ENCODE results near the gene PDE11A.
A peak's percentile ranks its signal among the peaks of the same experiment; 100 is the strongest.

The PDE11A gene

DNA sequence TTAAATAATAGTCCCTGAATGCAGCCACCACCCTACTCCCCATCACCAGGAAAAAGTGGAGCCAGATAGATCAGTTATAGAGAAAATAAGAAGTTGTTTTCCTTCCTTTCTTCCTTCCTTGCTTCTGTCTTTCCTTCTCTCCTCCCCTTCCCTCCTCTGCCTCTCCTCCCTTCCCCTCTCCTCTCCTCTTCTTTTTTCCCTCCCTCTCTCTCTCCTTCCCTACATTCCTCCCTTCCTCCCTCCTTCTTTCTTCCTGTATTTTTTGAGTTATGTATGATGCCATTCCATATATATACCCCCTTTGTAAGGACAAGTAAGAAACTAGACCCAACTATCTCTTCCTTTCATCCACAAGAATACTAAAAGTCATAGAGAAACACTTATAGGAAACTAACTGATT lies 414.3 kb downstream of the PDE11A start:
- no peak for DNase-seq

DNA sequence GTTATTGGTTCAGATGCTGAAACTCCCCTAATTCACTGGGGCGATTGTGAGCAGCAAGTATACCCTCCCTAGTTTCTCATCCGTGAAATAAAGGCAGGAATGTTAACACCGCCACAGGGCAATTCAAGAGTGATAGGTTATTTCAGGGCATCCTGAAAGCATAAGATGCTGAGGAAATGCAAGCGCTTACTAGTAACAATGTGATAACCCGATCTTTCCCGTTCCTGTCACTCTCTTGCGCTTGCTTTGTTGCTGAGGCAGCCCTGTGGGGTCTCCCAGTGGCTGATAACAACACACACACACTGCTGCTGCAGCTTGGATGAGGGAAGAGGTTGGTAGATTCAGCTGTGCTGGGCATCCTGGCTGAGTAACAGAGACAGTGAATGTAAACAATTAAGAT lies 420.7 kb downstream of the PDE11A start:
- DNase-seq, result no peak

DNA sequence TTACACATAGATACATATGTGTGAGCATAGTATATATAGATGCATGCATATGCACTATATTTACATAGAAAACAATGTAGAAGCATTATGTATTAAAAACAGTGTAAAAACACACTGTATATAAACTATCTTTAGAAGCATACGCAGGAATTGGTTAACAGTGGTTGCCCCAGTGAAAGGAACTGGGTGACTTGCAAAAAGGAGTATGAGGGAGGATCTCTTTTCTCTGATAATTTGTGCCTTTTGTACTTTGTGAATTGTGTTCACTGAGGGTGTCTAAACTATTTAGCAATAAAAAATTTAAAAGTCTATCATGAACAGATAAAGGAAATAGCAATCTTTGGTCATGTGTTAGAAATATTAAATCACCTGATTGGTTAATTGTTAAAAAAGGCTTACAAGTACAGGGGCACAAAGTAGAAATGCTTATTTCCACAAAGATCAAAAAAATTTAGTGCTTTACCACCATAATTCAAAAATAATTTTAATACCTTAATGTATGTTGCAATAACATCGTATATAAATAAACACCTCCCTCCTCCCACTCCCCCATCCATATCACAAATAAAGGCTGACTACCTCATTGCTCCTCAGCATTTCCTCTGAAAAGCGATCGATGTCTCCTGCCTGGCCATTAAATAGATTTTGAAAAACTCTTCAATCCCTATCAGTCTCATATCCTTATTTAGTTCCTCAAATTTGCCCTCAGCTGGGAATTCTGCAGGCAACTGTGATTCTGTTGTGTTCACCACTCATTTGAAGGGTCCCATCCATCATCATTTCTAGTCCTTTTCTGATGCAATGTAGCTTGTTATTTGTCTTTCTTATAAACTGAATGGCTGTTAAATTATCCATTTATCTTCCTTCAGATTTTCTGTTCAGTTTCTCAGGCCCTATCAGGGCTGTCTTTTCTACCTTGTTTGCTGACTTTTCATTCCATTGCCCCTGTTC lies 422.7 kb downstream of the PDE11A start:
- no peak for DNase-seq

DNA sequence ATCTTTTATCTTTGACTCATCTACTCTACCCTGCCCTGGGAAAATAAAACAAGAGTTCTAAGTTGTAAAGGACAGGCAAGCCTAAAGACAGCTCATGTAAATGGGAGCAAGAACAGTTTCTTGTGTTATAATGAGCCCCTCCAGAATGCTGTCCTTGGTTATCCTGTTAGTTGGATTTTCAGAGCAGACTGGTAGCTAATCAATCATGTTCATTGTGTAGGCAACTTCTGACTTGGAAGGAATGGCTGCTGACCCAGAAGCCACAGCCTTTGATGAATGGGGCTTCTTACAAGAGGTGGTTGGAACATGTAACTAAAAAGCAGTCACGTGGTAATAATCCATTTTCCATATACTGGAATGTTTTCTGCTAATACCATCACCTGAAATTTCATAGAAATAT lies 425.8 kb downstream of the PDE11A start:
- no peak for DNase-seq

DNA sequence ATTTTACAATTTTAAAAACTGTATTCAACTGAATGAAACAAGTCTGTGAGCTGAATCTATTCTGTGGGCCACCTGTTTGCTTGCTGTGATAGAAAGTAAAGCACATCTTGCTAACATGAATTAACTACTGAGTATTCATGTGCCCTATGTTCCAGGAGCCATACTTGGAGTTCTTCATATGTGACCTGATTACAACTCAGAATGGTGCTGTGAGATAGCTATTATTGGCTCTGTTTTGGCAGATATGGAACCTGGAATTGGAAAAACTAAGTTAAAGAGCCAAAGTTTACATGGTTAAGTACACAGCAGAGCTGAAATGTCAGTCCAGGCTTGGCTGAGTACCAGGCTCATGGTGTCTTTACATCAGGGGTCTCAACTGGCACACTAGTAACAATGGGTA lies 426.3 kb downstream of the PDE11A start:
- no peak for DNase-seq

DNA sequence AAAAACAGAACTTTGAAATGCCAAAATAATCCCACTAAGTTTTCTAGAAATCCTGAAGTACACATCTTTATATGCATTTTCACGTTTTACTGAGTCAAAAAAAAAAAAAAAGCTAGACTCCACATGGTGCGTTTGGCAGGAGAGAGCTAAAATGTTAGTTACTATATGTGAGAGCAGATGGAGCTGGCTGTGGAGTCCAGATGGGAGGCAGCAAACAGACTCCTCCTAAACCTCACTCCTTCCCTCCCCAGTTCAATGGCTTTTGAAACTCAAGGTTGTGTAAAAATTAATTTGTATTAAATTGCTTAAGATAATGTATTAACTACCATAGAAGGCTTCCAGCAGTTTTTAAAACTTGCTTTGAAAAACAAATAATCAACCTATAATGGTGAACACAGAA lies 431.2 kb downstream of the PDE11A start:
- DNase-seq, result no peak

DNA sequence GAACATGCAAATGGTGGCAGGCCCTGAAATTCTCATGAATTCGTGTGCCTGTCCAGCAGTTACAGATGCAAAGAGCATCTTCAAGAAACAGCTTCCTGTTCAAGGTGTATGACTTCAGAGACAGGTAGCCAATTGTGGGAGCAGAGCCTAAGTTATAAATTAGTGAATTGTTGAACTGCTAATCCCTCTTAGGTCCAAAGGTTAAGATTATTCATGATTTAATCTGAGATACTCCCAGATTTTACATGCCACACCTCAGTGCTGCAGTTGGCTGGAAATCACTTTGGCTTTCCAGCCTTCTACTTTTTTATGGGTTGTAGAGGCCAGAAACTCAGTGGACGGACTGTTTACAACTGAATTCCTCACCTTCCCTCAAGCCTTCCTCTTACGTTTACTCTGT lies 432.2 kb downstream of the PDE11A start:
- no peak for DNase-seq

DNA sequence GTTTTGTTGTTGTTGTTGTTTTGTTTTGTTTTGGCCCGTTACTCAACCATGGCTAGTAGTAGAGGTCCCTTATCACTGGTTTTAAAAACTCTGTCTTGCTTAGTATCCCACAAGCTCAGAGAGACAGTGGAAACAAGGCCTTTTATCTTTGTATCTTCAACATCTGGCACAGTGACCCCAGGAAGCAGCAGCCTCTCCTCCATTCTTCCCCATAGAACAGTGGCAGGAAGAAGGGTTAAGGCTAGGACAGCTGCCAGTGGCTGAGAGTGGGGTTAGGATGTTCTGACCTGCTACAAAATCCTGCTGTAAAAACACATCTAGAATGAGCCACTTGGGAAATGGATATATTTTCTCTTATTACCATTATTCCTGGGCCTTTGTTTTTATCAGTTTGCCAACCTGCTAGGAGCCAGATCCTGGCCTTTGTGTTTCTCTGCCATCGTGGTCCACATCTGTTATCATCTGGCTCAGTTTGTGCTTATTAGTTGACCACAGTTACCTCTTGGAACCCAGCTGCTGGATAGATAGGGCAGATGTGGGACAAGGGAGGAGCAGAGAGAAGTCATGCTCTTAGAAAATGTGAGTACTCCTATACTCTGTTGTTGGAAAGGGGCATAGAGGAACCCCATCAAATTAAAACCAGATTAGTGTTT lies 433.2 kb downstream of the PDE11A start:
- no peak for DNase-seq

DNA sequence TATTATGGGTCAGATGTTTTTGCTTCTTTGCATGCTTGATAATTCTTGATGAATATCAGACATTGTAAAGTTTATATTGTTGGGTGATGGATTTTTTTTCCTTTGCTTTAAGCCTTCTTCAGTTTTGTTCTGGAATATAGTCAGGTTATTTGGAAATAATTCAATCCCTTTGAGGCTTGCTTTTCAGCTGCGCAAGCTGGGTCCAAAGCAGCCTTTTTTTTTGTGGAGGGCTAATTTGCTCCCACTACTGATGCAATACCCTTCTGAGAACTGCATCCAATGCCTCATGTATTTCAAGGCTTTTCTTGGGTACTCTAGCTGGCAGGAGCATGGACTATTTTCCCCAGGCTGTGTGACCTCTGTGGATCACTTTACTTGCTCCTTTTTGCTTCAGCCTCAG lies 434.1 kb downstream of the PDE11A start:
- DNase-seq, result no peak

DNA sequence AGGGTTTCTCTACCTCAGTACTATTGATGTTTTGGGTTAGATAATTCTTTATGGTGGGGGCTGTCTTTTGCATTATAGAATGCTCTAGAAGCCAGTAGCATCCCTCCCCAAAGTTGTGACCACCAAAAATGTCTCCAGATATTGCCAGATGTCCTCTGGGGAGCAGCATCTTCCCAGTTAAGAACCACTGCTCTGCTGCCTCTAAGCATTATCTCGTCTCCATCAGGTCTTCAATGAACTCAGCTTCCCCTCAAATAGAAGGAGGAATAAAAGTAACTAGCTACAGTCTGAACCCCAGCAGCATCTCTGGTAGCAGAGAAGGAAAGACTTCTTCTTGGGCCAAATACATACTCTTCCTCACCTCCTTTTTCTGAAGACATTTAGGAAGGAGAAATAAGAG lies 435.9 kb downstream of the PDE11A start:
- no peak for DNase-seq

DNA sequence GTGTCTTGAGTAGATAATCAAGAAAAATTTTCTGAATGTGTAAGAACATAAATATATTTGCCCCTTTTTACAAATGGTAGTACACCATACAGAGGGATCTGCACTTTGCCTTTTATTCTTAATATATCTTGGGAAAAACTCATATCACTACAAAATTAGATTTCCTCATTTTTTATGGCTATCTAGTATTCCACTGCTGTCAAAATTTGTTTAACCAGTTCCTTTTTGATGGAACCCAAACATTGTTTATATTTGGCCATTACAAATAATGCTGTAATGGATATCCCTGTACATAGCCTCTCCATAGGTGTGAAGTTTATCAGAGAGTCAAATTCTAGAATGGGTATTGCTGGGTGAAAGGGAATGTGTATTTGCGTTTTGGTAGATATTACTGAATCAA lies 436.9 kb downstream of the PDE11A start:
- no peak for DNase-seq

DNA sequence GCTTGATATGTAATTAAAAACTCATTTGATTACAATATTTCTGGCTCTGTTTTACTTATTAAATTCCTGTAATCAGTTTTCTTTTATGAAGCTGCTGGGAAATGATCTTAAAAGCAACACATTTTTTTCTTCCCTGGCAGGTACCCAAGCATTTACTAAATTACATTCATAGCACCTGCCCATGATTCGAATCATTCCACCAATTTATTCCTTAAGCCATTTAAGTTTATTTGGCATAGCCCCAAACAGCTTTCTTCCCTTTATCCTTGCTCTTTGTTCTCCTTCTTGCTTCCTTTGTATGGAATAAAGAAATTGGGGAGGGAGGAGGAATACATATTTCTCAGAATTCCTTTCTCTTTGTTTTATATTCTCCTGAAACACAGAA lies 438.7 kb downstream of the PDE11A start:
- DNase-seq, result no peak

DNA sequence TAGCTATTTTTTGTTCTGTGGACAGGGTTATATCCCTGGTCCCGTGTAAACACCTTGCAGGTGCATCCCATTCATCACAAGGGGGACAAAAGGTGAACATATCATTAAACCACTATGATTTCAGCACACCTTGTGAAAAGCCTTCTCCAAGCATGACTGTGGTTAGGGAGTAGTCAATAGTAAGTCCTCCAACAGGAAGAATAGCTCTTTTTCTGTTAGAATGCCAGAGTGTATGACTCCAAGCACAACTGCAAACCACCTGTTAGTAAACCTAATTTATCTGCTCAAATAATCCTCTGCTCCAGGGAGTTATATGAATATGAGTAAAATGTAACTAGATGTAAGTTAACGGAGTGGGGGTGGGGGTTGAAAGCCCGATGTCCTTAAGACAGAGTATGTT lies 439.5 kb downstream of the PDE11A start:
- DNase-seq, result no peak

DNA sequence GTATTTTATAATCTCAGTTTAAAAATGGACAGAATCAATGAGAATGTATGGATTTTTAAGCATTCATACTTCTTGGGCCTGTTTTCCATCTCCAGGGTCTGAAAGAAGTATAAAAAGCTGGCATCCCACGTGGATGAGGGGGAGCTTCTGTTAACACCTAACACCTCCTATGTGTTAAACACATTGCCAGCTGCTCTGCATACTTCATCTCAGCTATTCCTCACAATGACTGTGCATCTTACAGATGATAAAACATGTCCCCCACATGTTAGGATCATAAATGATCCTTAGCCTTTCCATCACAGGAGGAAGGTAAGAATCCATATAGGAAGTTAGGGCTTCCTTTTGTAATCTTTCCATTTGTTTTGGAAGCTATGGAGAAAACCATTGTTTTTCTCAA lies 440.9 kb downstream of the PDE11A start:
- no peak for DNase-seq

DNA sequence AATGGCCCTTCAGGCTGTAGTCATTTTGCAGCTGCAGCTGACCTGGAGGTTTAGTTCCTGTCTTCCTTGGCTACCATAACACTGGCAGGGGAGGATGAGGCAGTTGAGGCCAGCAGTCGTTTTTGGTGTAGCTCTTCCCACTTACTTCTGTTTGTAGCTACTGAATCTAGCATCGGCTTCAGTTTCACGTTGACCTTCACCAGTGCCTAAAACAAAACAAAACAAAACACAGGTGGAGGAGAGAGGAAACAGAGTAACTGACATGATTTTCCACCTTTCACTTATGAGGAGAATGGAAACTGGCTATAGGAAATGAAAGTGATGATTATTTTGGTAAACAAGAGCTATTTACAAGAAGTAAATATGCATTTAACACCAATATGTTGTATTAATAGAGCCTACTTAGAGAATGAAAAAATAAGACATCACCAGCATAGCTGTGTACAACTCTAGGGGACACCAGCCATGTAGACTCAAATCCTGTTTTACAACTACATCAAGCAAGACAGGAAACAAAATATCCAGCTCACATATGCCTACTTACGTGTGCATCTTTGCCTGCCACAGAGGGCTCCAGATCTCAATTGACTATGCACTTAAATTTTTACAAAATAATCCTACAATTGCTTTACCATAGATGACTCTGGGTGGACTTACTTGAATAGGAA lies 443.1 kb downstream of the PDE11A start:
- no peak for DNase-seq

DNA sequence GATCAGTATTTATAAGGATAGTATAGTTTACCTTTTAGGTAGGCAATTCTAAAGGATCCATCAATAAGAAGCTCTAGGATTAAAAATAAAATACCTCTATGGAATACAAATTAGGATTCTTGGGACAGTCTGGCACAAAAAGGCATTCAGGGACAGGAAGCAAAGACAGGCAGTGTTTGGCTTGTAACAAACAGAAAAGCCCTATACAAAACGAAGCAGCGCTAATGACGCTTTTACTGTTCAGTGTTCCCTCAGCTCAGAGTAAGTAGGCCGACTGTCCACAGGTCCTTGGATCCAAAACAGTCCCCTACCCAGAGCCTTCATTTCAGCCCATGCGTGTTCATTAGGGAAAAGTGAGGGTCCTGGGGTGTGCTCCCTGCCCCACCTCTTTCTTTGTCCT lies 443.7 kb downstream of the PDE11A start:
- no peak for DNase-seq

DNA sequence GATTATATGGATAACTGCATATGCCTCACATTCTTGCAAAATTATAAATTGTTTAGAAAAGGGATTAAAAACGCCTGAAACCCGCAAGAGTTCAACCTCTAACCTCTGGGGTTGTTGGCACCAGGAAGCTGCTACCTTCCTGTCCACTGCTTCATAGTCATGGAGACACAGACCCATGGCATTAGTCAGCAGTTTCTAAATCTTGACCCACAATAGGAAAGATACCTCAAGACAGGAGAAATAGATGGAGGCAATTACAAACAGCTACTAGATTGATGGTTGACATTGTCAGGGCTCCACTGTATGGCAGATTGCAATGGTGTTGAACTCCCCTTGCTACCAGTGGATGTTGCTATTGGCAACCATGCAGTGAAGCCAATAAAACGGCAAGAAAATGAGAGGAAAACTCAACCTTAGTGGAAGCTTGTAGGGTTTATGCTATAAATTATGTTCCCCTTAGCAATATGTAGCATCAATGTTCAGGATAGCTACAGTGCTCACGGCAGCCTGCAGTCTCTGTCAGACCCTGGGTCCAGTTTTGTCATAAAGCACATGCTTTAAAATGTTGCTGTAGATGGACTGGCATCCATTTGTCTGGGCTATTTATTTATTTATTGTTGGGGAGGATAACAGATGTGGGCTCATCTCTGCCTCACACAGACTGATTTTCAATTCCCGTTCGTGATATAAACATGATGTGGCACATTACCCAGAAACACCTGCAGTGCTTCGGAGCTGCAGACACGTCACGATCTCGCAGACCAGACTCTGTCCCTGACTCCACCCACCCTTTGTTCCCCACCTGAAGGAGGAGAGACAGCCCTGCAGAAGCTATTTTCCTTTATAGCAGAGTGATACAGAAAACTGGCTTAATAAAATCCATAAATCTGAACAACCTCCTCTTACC lies 446.6 kb downstream of the PDE11A start:
- no peak for DNase-seq

DNA sequence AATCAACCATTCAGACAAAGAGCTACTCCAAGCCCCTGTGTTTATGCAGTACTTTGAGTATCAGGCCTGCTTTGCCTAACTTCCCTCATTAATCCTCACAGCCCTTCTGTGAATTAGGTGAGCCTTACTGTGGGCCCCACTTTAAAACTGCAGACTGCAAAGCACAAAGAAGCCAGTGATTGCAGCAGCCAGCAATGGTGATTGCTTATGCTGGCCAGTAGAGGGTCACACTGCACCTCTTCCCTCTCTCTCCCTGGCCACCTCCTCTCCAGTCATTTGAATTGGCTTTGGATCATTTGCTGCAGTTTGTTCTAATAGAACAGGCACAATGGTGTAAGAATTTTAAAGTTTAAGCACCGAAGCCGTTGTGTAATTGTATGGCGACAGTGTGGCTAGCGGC lies 450.1 kb downstream of the PDE11A start:
- no peak for DNase-seq

DNA sequence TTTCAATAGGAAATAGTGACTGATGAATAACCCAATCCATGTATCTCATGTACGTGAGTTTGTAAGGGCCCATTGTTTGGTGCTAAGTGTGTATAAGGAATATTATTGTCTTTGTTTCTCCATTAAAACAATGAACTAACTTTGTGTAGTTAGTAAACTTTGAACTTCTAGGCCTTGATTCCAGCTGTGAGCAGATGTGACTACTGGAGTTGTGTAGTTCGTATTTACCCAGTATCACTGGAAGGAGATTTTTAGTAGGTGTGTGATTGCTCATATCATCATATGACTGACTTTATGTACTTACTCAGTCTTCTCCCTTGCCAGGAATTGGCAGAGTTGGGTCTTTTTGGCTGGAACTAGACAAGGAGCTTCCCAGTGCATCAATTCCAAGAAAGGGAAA lies 452.6 kb downstream of the PDE11A start:
- DNase-seq, result no peak

DNA sequence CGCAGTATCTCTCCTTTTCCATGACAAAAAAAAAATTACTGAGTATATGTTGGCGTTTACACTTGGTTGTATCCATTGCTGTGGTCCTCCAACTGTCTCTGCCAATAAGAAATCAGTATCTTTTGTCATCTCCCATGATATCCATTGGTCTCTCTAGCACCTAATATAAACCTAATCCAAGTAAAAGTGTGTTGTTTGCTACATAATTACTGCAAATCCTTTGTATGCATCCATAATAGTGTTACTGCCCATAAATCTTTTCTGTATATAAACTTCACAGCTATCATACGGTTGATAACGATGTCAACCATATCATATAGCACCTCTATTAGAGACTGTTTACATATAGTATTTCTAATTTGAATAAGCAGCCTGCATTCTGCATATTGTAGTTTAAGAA lies 453.1 kb downstream of the PDE11A start:
- no peak for DNase-seq

DNA sequence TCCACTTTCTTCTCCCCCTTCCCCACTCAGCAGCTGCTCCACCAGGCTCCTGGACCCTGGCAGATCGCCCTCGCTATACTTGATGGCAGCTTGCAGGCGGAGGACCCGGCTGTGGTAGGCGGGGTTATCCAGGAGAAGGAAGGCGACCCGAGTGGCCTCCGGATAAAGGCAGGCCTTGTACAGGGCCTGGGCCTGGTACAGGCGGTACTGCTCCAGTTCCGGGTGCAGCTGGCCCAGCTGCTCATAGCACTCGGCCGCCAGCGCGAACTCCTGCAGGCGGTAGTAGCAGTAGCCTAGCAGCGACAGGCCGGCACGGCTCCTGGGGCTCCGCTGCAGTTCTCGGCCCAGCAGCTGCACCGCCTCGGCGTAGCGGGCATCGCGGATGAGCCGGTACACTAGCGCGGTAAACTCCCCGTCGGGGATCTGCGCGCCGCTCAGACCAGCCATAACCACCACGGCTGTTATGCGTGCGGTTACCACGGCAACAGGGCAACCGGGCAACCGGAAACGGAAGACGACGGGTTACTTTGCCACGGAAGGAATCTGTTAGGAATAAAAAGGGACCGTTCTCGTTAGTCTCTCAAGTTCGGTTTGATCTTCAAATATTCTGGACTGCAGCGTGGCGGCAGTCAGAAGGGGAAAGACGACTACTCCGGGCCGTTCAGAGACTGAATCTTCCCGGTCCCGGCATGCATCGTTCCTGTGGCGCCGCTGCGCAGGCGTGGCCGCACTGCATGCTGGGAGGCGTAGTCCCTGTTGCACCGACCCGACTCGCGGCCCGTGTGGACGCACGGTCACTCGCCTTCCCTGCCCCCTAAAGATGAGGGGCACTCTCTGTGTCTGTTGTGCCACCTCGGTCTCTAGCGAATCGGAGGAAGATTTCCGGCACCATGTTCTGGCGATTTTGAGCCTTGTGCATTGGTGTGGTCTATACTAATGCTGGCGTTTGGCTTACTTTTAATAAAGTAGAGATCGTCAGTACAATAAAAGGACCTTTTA lies 454.0 kb downstream of the PDE11A start:
- DNase-seq, result peak; percentile 83 to 87

DNA sequence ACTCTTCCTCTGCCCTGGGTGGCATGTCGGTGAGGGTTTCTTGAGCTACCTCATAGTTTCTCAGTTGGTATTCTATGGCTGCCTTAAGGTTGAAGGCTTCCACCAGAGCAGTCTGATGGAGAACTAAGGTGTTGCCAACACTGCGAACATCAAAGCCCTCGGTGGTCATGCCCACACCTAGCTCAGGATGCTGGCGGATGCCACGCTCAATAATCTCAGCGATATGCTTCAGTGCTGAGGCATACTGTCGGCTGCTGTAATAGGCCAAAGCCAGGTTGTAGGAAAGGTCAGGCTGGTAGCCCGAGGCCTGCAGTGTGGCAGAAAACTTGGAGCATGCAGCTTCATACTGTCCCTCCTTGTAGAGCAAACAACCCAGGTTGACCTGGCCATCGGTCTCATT lies 454.7 kb downstream of the PDE11A start:
- DNase-seq, result no peak
